GM23338 (cell line): Measurements from ENCODE around the gene MAN2C1. TPM values are rescaled to one million over a fixed set of nuclear protein-coding genes. Genes with fewer than 3 reads are reported as not detected.

Experiments used
- ATAC-seq: fragments of 200-7000 bp; cut with Tn5 transposase; 3 replicates; pipeline ENCODE4 v1.9.1; 2020
- DNase-seq: peaks from one replicate; pipeline ENCODE4 v3.0.0-alpha.2; 2015; ENCODE audit warnings: low spot score
- H2AFZ ChIP-seq: fragments of 200-600 bp; sonication (generic); 2 replicates; pipeline ENCODE4 v1.8.0; 2016; ENCODE audit warnings: antibody characterized with exemption, mild to moderate bottlenecking, moderate library complexity
- H3F3A ChIP-seq: fragments of 200-600 bp; sonication (generic); replicated peaks from 2 replicates; pipeline ENCODE4 v1.8.0; 2017; ENCODE audit warnings: antibody characterized with exemption, mixed run types, low read depth
- H3K27ac ChIP-seq: fragments of 200-600 bp; sonication (generic); 2 replicates; pipeline ENCODE4 v1.6.1; 2016; ENCODE audit warnings: low read depth
- H3K27me3 ChIP-seq: fragments of 200-600 bp; sonication (generic); 2 replicates; pipeline ENCODE4 v1.8.0; 2016; ENCODE audit warnings: mild to moderate bottlenecking, mixed run types, moderate library complexity; ENCODE audit not compliant: insufficient read depth
- H3K36me3 ChIP-seq: fragments of 200-600 bp; sonication (generic); 2 replicates; pipeline ENCODE4 v1.8.0; 2016; ENCODE audit warnings: mild to moderate bottlenecking; ENCODE audit not compliant: insufficient read depth
- H3K4me1 ChIP-seq: fragments of 200-600 bp; sonication (generic); 2 replicates; pipeline ENCODE4 v1.8.0; 2016; ENCODE audit warnings: mild to moderate bottlenecking, moderate library complexity; ENCODE audit not compliant: insufficient read depth
- H3K4me2 ChIP-seq: fragments of 200-600 bp; sonication (generic); 2 replicates; pipeline ENCODE4 v1.7.1; 2017; ENCODE audit warnings: mixed run types
- H3K4me3 ChIP-seq: fragments of 200-600 bp; sonication (generic); 2 replicates; pipeline ENCODE4 v1.6.1; 2016; ENCODE audit warnings: mixed run types
- H3K79me2 ChIP-seq: fragments of 200-600 bp; sonication (generic); replicated peaks from 2 replicates; pipeline ENCODE4 v1.8.0; 2017; ENCODE audit warnings: mild to moderate bottlenecking; ENCODE audit not compliant: insufficient read depth
- H3K9me2 ChIP-seq: fragments of 200-600 bp; sonication (generic); 2 replicates; pipeline ENCODE4 v1.8.0; 2017; ENCODE audit not compliant: insufficient read depth
- H4K20me1 ChIP-seq: fragments of 200-600 bp; sonication (generic); replicated peaks from 2 replicates; pipeline ENCODE4 v1.8.0; 2017; ENCODE audit warnings: mild to moderate bottlenecking; ENCODE audit not compliant: insufficient read depth
- H3K27ac Mint-ChIP-seq: 2 replicates; pipeline ENCODE4 v1.8.0; 2020; ENCODE audit warnings: inconsistent platforms, mild to moderate bottlenecking, moderate library complexity, mixed read lengths
- H3K27me3 Mint-ChIP-seq: 3 replicates; pipeline ENCODE4 v1.8.0; 2022; ENCODE audit warnings: low read depth, mild to moderate bottlenecking, moderate library complexity, mixed read lengths, inconsistent platforms; ENCODE audit not compliant: insufficient read depth, poor library complexity
- H3K36me3 Mint-ChIP-seq: 3 replicates; pipeline ENCODE4 v1.8.0; 2021; ENCODE audit warnings: low read depth, mild to moderate bottlenecking, inconsistent platforms, moderate library complexity, mixed read lengths
- H3K4me1 Mint-ChIP-seq: 3 replicates; pipeline ENCODE4 v1.8.0; 2020; ENCODE audit warnings: mild to moderate bottlenecking, inconsistent platforms, mixed read lengths
- H3K4me3 Mint-ChIP-seq: 3 replicates; pipeline ENCODE4 v1.8.0; 2021; ENCODE audit warnings: moderate library complexity, mild to moderate bottlenecking, inconsistent platforms, mixed read lengths
- H3K9me3 Mint-ChIP-seq: 3 replicates; pipeline ENCODE4 v1.8.0; 2020; ENCODE audit warnings: moderate library complexity, mild to moderate bottlenecking, inconsistent platforms, mixed read lengths
- CREB1 ChIP-seq: fragments of 250-450 bp; sonication (Bioruptor Pico); IDR thresholded peaks from 2 replicates; pipeline ENCODE4 v1.5.0; 2020; ENCODE audit warnings: low read depth, mild to moderate bottlenecking, moderate library complexity
- CTCF ChIP-seq, 2 experiments: fragments of 200-600 bp in 1 of 2; sonication (generic) in 1 of 2; conservative IDR thresholded peaks; 2 replicates each; pipeline versions ENCODE4 v1.5.1 to v1.6.1; 2016 to 2017; ENCODE audit warnings: antibody characterized with exemption in 2 of 2, low read depth in 2 of 2, mild to moderate bottlenecking in 2 of 2, moderate library complexity in 1 of 2
- ETS1 ChIP-seq: IDR thresholded peaks from 2 replicates; pipeline ENCODE4 v1.6.1; 2016; ENCODE audit warnings: antibody characterized with exemption
- EZH2 ChIP-seq: fragments of 200-600 bp; sonication (generic); IDR thresholded peaks from one replicate; pipeline ENCODE4 v1.8.0; 2017; ENCODE audit warnings: antibody characterized with exemption, mild to moderate bottlenecking, low read depth; ENCODE audit not compliant: unreplicated experiment
- EZH2phosphoT487 ChIP-seq: fragments of 200-600 bp; sonication (generic); IDR thresholded peaks from one replicate; pipeline ENCODE4 v1.8.1; 2018; ENCODE audit warnings: antibody characterized with exemption; ENCODE audit not compliant: unreplicated experiment
- JUNB ChIP-seq: IDR thresholded peaks from one replicate; pipeline ENCODE4 v1.6.1; 2016; ENCODE audit warnings: antibody characterized with exemption; ENCODE audit not compliant: unreplicated experiment
- NANOG ChIP-seq: IDR thresholded peaks from 2 replicates; pipeline ENCODE4 v1.6.1; 2016; ENCODE audit warnings: antibody characterized with exemption, borderline replicate concordance
- POLR2AphosphoS5 ChIP-seq: IDR thresholded peaks from 2 replicates; pipeline ENCODE4 v1.6.1; 2016; ENCODE audit warnings: antibody characterized with exemption, low read depth
- REST ChIP-seq: IDR thresholded peaks from one replicate; pipeline ENCODE4 v1.6.1; 2018; ENCODE audit warnings: antibody characterized with exemption; ENCODE audit not compliant: unreplicated experiment
- ZNF114 ChIP-seq: fragments of 250-450 bp; sonication (Bioruptor Pico); IDR thresholded peaks from 2 replicates; pipeline ENCODE4 v1.5.0; 2020; ENCODE audit warnings: mild to moderate bottlenecking, moderate library complexity
- ZNF331 ChIP-seq: fragments of 250-450 bp; sonication (Bioruptor Pico); IDR thresholded peaks from 2 replicates; pipeline ENCODE4 v1.5.0; 2020; ENCODE audit warnings: low read depth, mild to moderate bottlenecking, moderate library complexity
- ZNF462 ChIP-seq: fragments of 250-450 bp; sonication (Bioruptor Pico); IDR thresholded peaks from 2 replicates; pipeline ENCODE4 v1.5.0; 2020; ENCODE audit warnings: mild to moderate bottlenecking, moderate library complexity
- polyA plus RNA-seq: library from polyadenylated mRNA; unstranded; fragments of >200 nt; fragmentation: Nextera tagmentation; extraction: Ambion mirVana; gene quantifications from 2 replicates; pipeline ENCODE4 v1.2.1, GENCODE V29; 2016
- total RNA-seq: library from RNA; depleted of rRNA; stranded (reverse); fragments of >200 nt; shearing (Covaris generic); gene quantifications from 2 replicates; pipeline ENCODE4 v1.2.3, GENCODE V29; 2014

MAN2C1 gene
- total and polyA plus RNA-seq, 2 experiments from 2014 or later: 42.3 to 129 TPM

- no peak for TF ChIP-seq ETS1
Measured at GRCh38 chr15:75354454-75354853, 14.0 kb downstream of the MAN2C1 start (continued).

- H3K4me1 Mint-ChIP-seq: peaks cover 2% of the 10 kb centered on the region; the same call in 1 of the 3 replicates
- Histone ChIP-seq H3K79me2 (no peaks in the 10 kb centered on the region), H3K4me1 (no peaks in the 10 kb centered on the region; the same call in 1 of the 2 replicates), H3K27ac (no peak overlapping the region), H3F3A (no peaks in the 10 kb centered on the region), H3K9me2 (0 out of 2 replicates have a peak, but pooled peaks cover 5% of the 10 kb centered on the region), H3K4me2 (no peak overlapping the region), H3K36me3 (no peaks in the 10 kb centered on the region), H2AFZ (no peak overlapping the region), H4K20me1 (no peaks in the 10 kb centered on the region), H3K4me3 (no peak overlapping the region), H3K27me3 (peaks cover 18% of the 10 kb centered on the region)
- H3K9me3 Mint-ChIP-seq: no peaks in the 10 kb centered on the region
- H3K27me3 Mint-ChIP-seq: peaks cover 25% of the 10 kb centered on the region
- no peak overlapping the region for H3K4me3 Mint-ChIP-seq
- DNase-seq (no peak), ATAC-seq (no peak)
- no peak overlapping the region for H3K27ac Mint-ChIP-seq
- peaks cover 10% of the 10 kb centered on the region; the same call in 2 of the 3 replicates for H3K36me3 Mint-ChIP-seq
- TF ChIP-seq REST (no peak), EZH2phosphoT487 (no peak), EZH2 (no peak), ETS1 (no peak), CTCF (conservative IDR thresholded peaks at IDR 0.05; ENCODE audit: low read depth in 2 of 2) (no peak), ZNF462 (CRISPR knock-in tag) (no peak), CREB1 (CRISPR knock-in tag) (no peak), NANOG (no peak), POLR2AphosphoS5 (no peak; the same call in 1 of the 2 replicates), ZNF114 (no peak), JUNB (no peak), ZNF331 (no peak)
Measured at GRCh38 chr15:75353604-75354003, 14.8 kb downstream of the MAN2C1 start.
